ENCODE data around the gene CCN2. TPM values are rescaled to one million over a fixed set of nuclear protein-coding genes. Genes with fewer than 3 reads are reported as not detected.

Gene CCN2
- total RNA-seq, 1 experiment from 2014 or later: 44.1 TPM

DNA sequence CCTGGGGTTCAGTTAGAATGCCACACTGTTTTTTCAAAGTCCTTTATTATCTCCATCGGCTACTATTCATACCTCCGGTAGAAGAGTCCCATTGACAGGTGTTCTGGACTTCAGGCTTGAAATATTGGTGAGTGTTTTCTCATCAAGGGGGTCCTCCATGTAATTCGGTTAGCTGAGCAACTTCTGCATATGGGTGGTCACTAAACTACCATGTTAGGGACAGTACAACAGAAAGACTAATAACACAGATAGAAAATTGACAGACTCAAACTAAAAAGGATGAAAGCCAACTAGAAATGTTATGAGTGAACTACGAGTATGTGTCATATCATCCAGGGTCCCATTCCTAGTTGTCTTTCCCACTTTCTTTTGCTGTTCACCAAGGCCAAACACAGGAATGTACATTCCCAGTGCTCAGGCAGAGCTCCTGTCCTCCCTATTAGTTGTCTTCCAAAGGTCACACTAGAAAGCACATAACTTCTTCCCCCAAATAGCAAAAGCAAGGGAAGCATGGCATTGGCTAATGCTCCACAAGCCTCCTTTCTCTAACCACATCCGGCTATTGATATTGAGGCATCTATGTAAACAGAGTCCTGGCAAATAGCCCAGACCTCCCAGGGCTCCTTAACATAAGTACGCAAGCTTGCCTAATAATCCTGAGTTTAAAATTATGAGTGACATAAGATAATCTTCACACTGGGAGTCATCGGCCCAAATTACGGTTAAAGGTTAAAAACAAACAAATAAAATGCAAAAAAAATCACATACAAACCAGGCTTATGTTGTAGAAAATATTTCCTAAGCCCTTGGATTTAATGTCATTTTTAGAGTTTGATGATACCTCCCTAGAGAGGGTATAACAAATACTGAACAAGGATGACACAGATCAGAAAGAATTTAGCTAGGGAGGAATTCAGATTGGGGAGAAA is 13.2 kb downstream of the CCN2 start:
- Histone ChIP-seq H3K79me1 (ENCODE audit: insufficient read depth, low read depth, low read length, poor library complexity, severe bottlenecking) (no peaks in the 10 kb centered on the region), H3K18ac (ENCODE audit: insufficient read length, low read depth, low read length) (no peak overlapping the region), H3K4ac (ENCODE audit: low read depth, low read length) (no peak overlapping the region), H3T11ph (ENCODE audit: low read length) (no peak overlapping the region), H4K20me1 (ENCODE audit: control insufficient read depth, insufficient read depth, insufficient read length) (no peaks in the 10 kb centered on the region), H3K23ac (ENCODE audit: insufficient read length, low read depth, low read length) (no peak overlapping the region), H3K79me2 (ENCODE audit: insufficient read depth, low read length) (no peaks in the 10 kb centered on the region), H3K56ac (ENCODE audit: insufficient read length, low read depth, low read length) (no peak overlapping the region), H4K5ac (ENCODE audit: insufficient read length, low read depth, low read length) (no peak overlapping the region), H3K23me2 (ENCODE audit: insufficient read length, low read depth, low read length, poor library complexity, severe bottlenecking) (no peaks in the 10 kb centered on the region), H3K27ac (ENCODE audit: insufficient read length, low read depth, low read length) (no peak overlapping the region), H2BK15ac (ENCODE audit: low read depth, low read length) (no peak overlapping the region), H4K91ac (ENCODE audit: insufficient read length, low read depth, low read length) (no peak overlapping the region), H2BK12ac (ENCODE audit: insufficient read length, low read depth, low read length) (no peak overlapping the region), H2AFZ (ENCODE audit: low read length) (no peak overlapping the region), H3K14ac (ENCODE audit: insufficient read depth, low read length) (no peak overlapping the region), H3K27me3 (ENCODE audit: insufficient read depth, low read length) (no peaks in the 10 kb centered on the region), H2AK5ac (ENCODE audit: insufficient read length, low read length) (no peak overlapping the region), H3K9me3 (ENCODE audit: control insufficient read depth, low read depth, low read length) (no peaks in the 10 kb centered on the region), H3K4me1 (ENCODE audit: insufficient read depth, low read length) (peaks cover 12% of the 10 kb centered on the region; the same call in 1 of the 2 replicates), H3K9ac (ENCODE audit: extremely low read depth, insufficient read length, low read length) (no peak overlapping the region), H2BK20ac (ENCODE audit: low read depth, low read length, poor library complexity, severe bottlenecking) (no peak overlapping the region), H2BK5ac (ENCODE audit: insufficient read length, low read length) (no peak overlapping the region), H3K4me2 (ENCODE audit: insufficient read depth, insufficient read length, low read length) (peak overlapping the region; percentile 2), H2BK120ac (ENCODE audit: low read depth, low read length, poor library complexity, severe bottlenecking) (no peak overlapping the region), H4K8ac (replicated peaks; ENCODE audit: insufficient read length, low read depth, low read length) (no peak overlapping the region)
- Mint-ChIP-seq H3K9me3 (no peaks in the 10 kb centered on the region), H3K27ac (peak overlapping the region; percentile 25 to 85 (median 71); a peak in 4 of 7 replicates), H3K4me1 (peaks cover 21 to 31% of the 10 kb centered on the region in 2 experiments), H3K36me3 (ENCODE audit: insufficient read depth in 1 of 3, low read depth in 3 of 3) (peaks cover 0 to 13% (median 0%) of the 10 kb centered on the region in 3 experiments; a peak in 1 of 7 replicates), H3K27me3 (ENCODE audit: low read depth) (no peaks in the 10 kb centered on the region), H3K4me3 (no peak overlapping the region; a peak in 1 of 5 replicates)
- WGBS (ENCODE audit: extremely low coverage, insufficient read length, low lambda C conversion rate): no CpG with 5 or more reads among the region's 8 CpGs
- no peak for DNase-seq
- TF ChIP-seq, protein P1, sequence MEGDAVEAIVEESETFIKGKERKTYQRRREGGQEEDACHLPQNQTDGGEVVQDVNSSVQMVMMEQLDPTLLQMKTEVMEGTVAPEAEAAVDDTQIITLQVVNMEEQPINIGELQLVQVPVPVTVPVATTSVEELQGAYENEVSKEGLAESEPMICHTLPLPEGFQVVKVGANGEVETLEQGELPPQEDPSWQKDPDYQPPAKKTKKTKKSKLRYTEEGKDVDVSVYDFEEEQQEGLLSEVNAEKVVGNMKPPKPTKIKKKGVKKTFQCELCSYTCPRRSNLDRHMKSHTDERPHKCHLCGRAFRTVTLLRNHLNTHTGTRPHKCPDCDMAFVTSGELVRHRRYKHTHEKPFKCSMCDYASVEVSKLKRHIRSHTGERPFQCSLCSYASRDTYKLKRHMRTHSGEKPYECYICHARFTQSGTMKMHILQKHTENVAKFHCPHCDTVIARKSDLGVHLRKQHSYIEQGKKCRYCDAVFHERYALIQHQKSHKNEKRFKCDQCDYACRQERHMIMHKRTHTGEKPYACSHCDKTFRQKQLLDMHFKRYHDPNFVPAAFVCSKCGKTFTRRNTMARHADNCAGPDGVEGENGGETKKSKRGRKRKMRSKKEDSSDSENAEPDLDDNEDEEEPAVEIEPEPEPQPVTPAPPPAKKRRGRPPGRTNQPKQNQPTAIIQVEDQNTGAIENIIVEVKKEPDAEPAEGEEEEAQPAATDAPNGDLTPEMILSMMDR (conservative IDR thresholded peaks at IDR 0.05): no peak

Data from H9 (cell line).